Measurements from ENCODE around the gene LSP1.

Gene LSP1

DNA sequence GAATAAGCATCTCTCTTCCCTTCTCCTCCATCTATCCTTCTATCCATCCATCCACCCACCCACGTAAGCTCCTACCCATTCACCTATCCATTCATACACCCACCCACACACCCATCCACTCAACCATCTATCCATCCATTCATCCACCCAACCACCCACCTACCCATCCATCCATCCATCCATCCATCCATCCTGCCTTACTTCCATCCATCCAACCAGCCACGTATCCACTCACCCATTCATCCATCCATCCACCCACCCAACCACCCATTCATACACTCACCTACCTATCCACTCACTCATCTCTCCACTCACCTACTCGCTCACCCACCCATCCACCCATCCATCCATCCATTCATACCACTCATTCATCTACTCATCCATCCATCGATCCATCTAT, 79.8 kb downstream of the LSP1 start:
- no peak for DNase-seq

- DNase-seq = no peak
These were observed 80.8 kb downstream of the LSP1 start for GRCh38 chr11:1933416-1934334.

DNA sequence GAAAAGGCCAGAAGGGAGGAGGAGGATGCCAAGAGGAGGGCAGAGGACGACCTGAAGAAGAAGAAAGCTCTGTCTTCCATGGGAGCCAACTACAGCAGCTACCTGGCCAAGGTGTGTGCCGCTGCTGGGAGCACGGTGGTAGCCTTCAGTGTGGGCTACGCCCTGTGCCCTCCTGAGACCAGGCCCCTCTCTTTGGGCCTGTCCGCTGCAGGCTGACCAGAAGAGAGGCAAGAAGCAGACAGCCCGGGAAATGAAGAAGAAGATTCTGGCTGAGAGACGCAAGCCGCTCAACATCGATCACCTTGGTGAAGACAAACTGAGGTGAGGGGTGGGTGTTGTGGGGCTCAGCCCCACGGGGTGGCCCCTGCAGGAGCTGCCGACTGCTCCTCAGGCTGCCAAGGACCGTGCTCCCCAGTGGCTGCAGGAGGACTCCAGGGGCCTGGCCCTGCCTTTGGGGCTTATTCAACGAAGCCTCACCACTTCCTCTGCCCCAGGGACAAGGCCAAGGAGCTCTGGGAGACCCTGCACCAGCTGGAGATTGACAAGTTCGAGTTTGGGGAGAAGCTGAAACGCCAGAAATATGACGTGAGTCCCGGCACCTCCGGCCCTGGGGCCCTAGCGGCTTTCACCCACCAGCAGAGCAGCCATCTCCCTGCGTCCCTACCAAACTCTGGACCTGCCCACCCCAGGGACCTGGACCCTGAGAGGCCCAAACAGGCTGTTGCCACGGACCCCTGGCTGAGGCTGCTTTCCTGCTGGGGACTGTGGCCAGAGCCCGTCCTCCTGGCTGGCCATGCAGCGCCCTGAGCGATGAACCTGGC, 81.7 kb downstream of the LSP1 start:
- no peak for DNase-seq

GRCh38 chr11:1935156-1936071, 82.5 kb downstream of the LSP1 start:
- DNase-seq = peak; percentile 1

DNA sequence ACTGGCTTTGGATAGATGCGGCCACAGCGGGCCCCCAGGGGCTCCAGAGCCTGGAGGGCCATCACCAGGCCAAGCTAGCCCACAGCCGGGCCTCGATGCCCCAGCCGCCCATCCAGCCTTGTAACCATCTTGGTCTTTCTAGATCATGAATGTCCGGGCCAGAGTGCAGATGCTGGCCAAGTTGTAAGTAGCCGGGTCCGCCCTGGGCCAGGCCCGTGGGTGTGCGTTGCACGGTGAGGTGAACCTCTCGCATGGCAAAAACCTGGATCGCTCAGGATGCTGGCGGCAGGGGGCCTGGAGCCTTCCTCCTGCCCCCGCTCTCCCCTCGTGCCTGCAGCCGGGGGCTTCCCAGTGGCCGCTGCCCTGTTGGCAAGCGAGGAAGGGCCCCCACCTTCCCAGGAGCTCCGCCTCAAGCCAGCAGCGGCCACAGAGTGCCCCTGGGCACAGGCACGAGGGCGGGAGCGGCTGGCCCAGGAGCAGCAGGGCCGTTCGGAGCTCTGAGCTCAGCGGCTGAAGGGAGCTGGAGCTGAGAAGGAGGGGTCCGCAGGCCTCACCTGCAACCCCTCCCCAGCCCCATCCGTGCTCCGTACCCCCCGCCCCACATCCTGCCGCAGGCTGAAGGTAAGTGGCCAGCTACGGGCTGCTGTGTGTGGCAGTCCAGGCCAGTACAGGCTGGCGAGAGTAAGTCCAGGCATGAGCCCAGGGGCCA, 83.3 kb downstream of the LSP1 start:
- DNase-seq = no peak

GRCh38 chr11:1936781-1937615, 84.1 kb downstream of the LSP1 start:
- peak; percentile 1 for DNase-seq

DNA sequence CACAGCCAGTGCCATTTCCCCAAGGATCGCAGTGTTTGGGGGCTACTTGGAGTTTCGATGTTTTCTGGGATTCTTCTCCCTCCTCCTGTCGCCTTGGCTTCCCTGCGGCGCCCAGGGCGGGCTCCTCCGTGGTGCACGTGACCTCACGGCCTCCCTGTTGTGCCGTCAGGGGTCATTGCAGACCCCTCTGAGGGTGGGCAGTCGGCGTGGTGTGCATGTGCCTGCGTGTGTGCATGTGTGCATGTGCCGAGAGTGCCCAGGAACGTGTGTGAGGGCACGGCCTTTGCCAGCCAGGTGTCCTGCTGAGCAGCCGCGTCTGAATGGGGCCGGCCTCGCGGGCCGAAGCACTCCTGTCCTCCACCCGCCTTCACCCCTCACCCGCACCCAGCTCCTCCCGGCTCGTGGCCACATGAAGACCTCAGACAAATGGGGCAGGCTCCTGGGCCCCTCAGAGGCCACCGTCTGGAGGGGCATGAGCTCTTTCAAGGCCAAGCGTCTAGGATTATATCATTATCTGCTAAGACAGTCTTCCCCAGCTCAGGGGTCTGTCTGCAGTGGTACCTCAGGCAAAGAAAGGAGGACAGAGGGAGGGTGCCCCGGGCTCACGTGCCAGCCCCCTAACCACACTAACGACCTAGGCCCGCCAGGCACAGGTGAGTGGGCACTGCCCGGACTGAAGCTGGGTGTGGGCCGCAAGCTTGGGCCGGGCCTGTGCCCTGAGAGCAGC, 84.9 kb downstream of the LSP1 start:
- DNase-seq = peak; percentile 1

- peak; percentile 1 for DNase-seq
These were observed 85.6 kb downstream of the LSP1 start for GRCh38 chr11:1938343-1939005.

DNA sequence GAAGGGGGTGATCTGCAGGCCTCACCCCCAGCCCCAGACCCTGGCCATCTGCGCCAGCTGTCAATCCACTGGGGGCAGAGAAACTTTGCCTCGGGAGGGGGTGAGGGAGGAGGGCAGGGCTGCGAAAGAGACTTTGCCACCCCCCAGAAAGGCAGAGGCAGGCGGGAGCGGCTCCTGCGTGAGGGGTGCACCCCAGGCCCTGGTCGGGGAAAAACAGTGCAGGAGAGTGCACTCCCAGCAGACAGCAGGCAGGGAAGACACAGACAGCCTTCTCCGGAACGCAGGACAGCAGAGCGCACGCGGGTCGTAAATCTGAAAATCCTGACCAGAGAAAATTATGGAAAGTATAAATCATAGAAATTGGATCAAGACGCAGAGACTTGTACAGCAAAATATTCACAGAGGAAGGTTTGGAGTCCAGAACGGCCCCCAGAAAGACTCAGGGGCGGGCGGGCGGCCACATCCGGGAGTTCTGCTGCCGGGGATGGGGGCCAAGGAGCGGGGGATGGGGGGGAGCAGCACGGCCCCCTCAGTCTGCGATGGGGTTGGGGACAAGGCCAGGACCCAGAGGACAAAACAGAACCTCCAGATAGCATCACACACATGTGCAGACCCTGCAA, 86.2 kb downstream of the LSP1 start:
- DNase-seq = peak; percentile 0

GRCh38 chr11:1939788-1940187, 86.9 kb downstream of the LSP1 start:
- DNase-seq = peak; percentile 0
